ENCODE measurements around the gene CHST7.

The CHST7 gene

DNA sequence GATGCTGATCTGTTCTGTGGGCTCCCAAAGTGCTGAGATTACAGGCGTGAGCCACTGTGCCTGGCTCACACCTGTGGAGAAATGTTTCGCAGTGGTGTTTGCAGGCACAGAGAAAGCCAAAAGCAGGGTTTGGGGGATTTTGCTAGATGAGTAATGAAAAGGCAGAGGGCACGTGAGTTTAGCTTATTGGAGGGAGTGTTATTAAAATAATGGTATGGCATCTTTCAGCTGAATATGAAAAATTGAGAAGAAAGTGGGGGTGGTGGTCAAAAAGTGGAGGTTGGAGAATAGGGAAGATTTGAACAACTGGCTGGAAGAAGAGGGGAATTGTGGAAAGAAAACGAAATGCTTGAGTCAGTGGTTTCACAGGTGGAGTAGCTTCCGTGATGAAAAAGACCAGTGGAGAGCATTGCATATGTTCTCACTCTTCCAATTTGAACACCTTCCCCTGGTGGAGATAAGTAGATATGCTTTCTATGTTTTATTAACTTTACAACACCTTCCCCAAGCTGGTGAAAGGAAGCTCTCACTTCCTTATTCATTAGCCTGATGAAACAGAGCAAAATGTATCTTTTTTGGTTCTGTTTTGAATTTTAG, 1.1 kb upstream of the CHST7 start:
- no peak for FAIRE-seq
- DNase-seq (ENCODE audit: low spot score), result no peak

GRCh38 chrX:46573892-46574773, 568 bp downstream of the CHST7 start:
- no peak for DNase-seq (ENCODE audit: low spot score)
- no peak for FAIRE-seq

DNA sequence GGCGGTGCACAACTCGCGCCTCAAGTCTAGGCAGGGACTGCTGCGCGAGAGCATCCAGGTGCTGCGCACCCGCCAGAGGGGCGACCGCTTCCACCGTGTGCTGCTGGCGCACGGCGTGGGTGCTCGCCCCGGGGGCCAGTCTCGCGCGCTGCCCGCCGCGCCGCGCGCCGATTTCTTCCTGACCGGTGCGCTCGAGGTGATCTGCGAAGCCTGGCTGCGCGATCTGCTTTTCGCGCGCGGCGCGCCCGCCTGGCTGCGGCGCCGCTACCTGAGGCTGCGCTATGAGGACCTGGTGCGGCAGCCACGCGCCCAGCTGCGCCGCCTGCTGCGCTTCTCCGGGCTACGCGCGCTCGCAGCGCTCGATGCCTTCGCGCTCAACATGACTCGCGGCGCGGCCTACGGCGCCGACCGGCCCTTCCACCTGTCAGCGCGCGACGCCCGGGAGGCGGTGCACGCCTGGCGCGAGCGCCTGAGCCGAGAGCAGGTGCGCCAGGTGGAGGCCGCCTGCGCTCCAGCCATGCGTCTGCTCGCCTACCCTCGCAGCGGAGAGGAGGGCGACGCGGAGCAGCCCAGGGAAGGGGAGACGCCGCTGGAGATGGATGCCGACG, 1.3 kb downstream of the CHST7 start:
- FAIRE-seq (no peak), DNase-seq (ENCODE audit: low spot score) (no peak)

DNA sequence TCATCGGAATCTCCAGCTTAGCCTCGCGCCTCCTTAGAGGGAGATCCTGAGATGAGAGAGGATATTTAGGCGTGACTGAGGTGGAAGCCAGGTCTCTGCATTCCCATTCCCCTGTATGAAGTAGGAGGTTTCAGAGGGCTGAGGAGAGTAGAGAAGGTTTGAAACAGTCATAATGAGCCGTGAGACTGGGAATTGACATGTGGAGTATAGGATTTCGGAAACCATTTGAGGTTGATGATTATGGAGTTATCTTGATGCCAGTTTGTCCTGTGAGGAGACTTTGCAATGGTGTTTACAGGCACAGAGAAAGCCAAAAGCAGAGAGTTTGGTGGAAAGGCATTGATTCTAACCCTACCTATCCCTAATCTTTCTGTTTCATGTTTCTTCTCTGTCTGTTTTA, 2.0 kb downstream of the CHST7 start:
- FAIRE-seq (no peak), DNase-seq (ENCODE audit: low spot score) (no peak)

- FAIRE-seq, result no peak
- no peak for DNase-seq (ENCODE audit: low spot score)
Observed at GRCh38 chrX:46575991-46576392, 2.4 kb downstream of the CHST7 start.

DNA sequence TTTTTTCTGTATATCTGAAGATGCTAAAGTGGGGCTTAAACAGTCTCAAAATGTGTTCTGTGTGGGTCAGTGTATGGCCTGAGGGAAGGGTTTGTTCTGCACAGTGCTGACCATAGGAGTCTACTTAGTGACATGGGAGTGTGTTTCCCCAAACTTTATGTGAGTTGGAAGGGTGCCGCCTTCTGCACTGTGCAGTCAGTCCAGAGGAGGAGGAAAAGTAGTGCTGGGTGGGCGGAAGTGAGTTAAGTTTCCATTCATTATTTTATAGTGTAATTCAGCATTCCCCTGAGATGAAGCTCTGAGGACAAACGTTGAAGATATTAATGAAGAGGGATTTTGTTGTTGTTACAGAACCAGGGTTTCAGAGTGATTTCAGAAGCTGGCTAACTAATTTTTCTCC, 2.9 kb downstream of the CHST7 start:
- no peak for FAIRE-seq

DNA sequence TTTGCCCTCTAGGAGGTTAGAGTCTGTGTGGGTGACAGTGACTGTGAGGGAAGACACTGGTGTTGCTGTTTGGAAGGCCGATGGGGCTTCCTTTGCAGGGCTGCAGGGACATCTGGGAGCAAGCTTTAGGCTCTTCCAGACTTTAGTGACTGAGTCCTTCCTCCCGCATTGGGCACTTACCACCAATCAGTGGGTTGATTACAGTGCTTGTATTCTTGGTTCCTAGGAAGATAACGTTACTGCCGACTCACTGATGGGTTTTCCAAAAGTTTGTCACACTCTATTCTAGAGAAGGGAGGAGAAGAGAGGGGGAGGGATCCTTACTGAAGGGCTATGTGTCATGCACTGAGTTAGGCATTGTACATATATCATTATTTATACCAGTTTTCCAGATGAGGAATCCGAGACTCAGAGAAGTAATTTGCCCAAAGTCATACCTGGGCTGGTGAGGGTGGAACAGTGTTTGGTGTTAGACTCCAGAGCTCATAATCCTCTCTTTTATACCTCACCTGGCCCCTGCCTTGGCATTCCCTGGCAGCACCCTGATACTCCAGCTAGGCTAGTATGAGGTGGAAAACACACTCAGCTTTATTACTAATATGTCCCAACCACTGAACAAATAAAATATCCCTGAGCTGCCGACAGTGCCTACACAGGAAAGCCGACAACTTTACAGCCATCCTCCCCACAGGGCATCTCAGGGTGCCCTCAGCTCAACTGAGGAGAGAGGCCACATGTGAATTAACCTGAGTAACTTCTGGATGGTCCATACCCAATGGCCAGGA, 3.8 kb downstream of the CHST7 start:
- FAIRE-seq, result peak; percentile 81
- peak; percentile 74 for DNase-seq (ENCODE audit: low spot score)

More for the DNA sequence above, 2.9 kb downstream of the CHST7 start:
- DNase-seq (ENCODE audit: low spot score), result no peak

DNA sequence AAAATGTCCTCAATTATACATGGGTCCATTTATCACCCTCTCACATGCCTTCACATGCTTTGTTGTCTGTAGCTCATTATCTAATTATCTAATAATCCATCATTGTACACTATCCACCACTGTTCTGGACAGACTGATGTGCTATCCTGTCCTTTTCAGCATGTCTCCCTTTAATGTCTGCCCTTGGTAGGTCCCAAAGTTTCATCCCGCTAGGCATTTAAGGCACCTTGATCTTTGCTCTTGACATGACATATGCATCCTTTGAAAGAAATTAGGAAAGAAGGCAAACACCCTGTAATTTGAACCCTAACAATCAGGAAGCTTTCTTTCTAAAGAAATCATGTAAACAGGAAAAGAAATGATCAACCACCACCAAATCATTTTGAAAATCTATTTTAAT, 5.7 kb downstream of the CHST7 start:
- DNase-seq (ENCODE audit: low spot score), result no peak
- FAIRE-seq, result no peak

- FAIRE-seq (no peak), DNase-seq (ENCODE audit: low spot score) (no peak)
Observed at GRCh38 chrX:46580613-46581012, 7.0 kb downstream of the CHST7 start.

GRCh38 chrX:46582325-46582724, 8.8 kb downstream of the CHST7 start:
- DNase-seq (ENCODE audit: low spot score) (peak; percentile 36), FAIRE-seq (no peak)

DNA sequence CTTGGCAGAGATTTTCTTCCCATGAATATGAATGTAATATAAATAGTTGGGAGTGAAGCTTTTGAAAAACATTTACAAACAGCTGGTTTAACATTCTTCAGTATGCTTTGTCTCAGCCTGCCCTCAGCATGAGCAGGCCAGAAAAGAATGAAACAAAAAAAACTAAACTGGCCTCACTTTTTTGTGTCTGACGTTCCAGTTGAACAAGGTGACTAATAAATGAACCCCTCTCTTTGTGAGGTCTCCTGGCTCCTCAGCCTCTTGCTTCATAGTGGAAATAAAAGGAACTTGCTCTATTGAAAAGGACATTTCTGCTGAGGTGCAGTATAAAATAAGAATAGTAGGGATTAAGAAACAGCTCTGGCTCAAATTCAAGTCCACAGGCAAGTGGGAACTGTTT, 9.4 kb downstream of the CHST7 start:
- DNase-seq (ENCODE audit: low spot score), result peak; percentile 10
- FAIRE-seq, result no peak

GRCh38 chrX:46584736-46585135, 11.2 kb downstream of the CHST7 start:
- FAIRE-seq, result no peak

DNA sequence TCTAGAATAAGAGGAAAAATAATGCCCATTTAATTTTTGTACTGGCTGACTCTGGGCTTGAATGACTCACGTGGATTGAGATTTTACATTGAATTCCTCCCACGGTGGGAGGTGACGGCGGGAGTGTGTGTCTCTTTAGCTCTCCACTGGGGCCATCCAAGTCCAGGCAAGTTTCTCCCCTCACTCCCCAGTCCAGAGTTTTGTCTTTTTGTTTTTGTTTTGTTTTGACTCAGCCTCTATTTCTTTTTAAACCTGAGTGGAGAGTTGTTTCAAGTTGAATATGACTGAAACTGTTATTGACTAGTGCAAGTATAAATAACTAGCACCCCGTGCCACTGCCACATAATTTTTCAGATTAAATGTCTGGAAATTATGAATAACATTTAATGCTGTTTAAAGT, 13.6 kb downstream of the CHST7 start:
- DNase-seq (ENCODE audit: low spot score) (peak; percentile 14), FAIRE-seq (peak; percentile 31)

More at GRCh38 chrX:46584736-46585135, 11.2 kb downstream of the CHST7 start:
- no peak for DNase-seq (ENCODE audit: low spot score)

- FAIRE-seq, result no peak
- no peak for DNase-seq (ENCODE audit: low spot score)
Observed at GRCh38 chrX:46587753-46588171, 14.2 kb downstream of the CHST7 start.

GRCh38 chrX:46588263-46588662, 14.7 kb downstream of the CHST7 start:
- FAIRE-seq (no peak), DNase-seq (ENCODE audit: low spot score) (peak; percentile 26)

DNA sequence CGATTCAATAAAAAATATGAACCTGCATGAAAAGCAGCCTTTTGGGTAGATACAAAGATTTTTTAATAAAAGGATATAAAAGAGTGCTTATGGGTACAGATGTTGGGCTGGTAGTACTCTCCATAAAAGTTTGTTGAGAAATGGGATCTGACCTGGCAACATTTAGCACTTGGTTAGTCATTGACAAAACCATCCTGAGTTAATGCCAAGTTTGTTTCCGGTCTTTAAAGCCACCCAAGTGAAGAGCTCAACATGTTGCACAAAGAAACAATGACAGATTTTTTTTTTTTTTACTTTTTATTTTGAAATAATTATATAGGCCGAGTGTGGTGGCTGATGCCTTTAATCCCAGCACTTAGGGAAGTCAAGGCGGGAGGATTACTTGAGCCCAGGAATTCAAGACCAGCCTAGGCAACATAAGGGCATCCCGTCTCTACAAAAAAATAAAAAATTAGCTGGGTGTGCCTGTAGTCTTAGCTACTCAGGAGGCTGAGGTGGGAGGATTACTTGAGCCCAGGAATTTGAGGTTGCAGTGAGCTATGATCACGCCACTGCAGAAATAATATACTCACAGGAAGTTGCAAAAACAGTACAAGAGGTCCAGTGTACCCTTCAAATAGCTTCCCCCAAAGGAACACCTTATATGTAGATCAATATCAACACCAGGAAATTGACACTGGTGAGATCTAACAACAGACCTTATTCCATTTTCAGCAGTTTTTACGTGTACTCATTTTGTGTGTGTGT, 16.6 kb downstream of the CHST7 start:
- DNase-seq (ENCODE audit: low spot score), result peak; percentile 43

DNA sequence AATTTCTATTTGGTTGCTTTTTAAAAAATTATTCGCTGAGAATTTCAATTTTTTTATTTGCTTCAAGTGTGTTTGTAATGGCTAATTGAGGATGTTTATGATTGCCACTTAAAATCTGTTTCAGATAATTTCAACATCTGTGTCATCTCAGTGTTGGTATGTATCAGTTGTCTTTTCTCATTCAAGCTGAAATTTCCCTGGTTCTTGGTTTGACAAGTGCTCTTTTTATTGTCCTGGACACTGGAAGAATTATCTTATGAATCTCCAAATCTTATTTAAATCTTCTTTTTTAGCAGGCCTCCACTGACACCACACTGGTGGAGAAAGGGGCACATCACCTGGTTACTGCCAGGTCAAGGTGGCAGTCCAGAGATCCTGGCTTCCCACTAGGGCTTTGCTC, 21.5 kb downstream of the CHST7 start:
- DNase-seq (ENCODE audit: low spot score), result no peak
- no peak for FAIRE-seq

More for the DNA sequence above, 16.6 kb downstream of the CHST7 start:
- peak; percentile 88 for FAIRE-seq

DNA sequence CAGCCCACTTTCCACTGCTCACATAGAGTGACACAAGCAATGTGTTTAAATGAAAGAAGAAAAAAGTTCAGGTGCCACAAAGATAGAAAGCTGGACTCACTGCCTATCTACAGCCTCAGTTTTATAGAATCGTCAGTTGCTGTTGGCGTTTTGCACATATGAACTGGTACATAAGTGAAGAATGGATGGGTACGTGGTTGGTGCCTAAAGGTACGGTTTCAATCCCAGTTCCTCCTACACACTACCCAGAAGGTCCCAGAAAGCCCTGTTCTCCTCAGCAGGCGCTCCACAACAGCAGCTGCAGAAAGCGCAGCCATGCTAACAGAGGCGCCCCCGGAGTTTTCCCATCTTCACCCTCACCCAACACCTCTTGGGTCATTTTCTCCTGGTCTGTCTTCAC, 23.6 kb downstream of the CHST7 start:
- no peak for DNase-seq (ENCODE audit: low spot score)
- no peak for FAIRE-seq

DNA sequence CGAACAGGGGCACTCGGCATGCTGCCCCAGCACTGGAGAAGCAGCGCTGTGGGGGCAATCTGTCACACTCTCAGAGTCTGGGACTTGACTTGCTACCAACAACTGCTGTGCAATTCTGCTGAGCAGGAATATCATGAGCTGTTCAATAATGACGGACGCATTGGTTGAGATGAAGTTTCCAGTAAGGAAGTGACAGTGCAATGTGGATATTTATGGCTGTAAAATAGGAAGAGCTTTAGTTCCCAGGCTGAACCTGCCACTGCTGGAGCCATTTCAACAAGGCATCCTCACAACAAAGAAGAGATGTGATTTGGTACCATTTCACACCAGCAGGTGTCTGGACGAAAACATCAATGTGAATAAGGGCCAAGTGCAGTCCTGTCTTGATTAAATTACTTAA, 24.2 kb downstream of the CHST7 start:
- FAIRE-seq (no peak), DNase-seq (ENCODE audit: low spot score) (no peak)

GRCh38 chrX:46599051-46599560, 25.5 kb downstream of the CHST7 start:
- DNase-seq (ENCODE audit: low spot score) (no peak), FAIRE-seq (no peak)

DNA sequence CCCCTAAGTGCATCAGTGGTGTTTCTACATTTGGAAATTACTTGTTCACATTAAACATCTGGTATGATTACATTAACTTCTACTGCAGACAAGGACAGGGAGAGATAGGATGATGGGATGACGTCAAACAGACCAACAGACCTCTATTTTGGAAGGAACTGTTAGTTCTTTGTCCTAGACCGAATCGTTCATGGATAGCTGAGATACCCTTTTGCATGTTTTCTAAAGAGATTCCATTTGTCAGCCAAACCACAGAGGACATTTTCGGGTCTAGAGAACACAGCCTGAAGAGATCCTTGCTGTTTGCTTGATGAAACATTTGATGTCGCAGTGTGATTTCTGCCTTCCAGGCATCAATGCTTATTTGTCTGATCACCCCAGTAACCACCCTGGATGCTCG, 27.7 kb downstream of the CHST7 start:
- no peak for DNase-seq (ENCODE audit: low spot score)

More for the DNA sequence above, 27.7 kb downstream of the CHST7 start:
- no peak for FAIRE-seq
